Right ventricle myocardium superior (tissue), 1 donor: ENCODE results near the gene SH2D3A. TPM values are rescaled to one million over a fixed set of nuclear protein-coding genes. Genes with fewer than 3 reads are reported as not detected.

Experiments used
- microRNA-seq: library from miRNA; unstranded; fragments of <30 nt; microRNA quantifications from one replicate; pipeline ENCODE4 v1.2.0, GENCODE V29; 2020
- total RNA-seq: library from RNA; stranded (reverse); fragmentation: NEBNext Ultra II Directional; extraction: Animal tissue kit (Norgen Biotek cat#: 25700); gene quantifications from one replicate; pipeline ENCODE4 v1.2.1, GENCODE V29; 2021
- donor health status: DM: no; HTN: yes; CAD: no; lungs with severe emphysema.

Gene SH2D3A
- total RNA-seq, 1 donor from 2014 or later = not detected

Small RNAs within 50 kb of the gene (microRNA-seq; reads per million reads assigned to microRNA genes)
- not detected for gene MIR6791

Other genes starting within 250 kb of the SH2D3A start
- 0.51 TPM for gene TNFSF9, start 236.4 kb downstream of the SH2D3A start, total RNA-seq
- gene CD70, start 176.3 kb downstream of the SH2D3A start, total RNA-seq = not detected
- 0.40 TPM for gene TNFSF14, start 97.3 kb downstream of the SH2D3A start, total RNA-seq
- 308 TPM for gene C3, start 46.8 kb downstream of the SH2D3A start, total RNA-seq
- gene GPR108, start 29.9 kb downstream of the SH2D3A start, total RNA-seq = 22.2 TPM
- 133 TPM for gene TRIP10, start 27.8 kb downstream of the SH2D3A start, total RNA-seq
- 2.8 TPM for gene VAV1, start 5.3 kb upstream of the SH2D3A start, total RNA-seq
- gene ADGRE1, start 120.1 kb upstream of the SH2D3A start, total RNA-seq = 0.24 TPM